HepG2 (cell line): ENCODE results near the gene EMILIN1. TPM values are rescaled to one million over a fixed set of nuclear protein-coding genes. Genes with fewer than 3 reads are reported as not detected.

ENCODE experiments used
- KLF13 ChIP-seq: sonication (generic); formaldehyde crosslinking; IDR thresholded peaks from 2 replicates; pipeline ENCODE4 v1.4.0; 2020; ENCODE audit warnings: mild to moderate bottlenecking, missing genetic modification reagents
- MXD4 ChIP-seq: IDR thresholded peaks from 2 replicates; pipeline ENCODE4 v1.6.1; 2016; ENCODE audit warnings: mild to moderate bottlenecking, missing biosample characterization, missing genetic modification reagents
- ZEB1 ChIP-seq: IDR thresholded peaks from 2 replicates; pipeline ENCODE4 v1.6.1; 2012; ENCODE audit warnings: mild to moderate bottlenecking, low read depth, inconsistent platforms; ENCODE audit not compliant: insufficient replicate concordance
- ZNF343 ChIP-seq: sonication (generic); formaldehyde crosslinking; IDR thresholded peaks from 2 replicates; pipeline ENCODE4 v1.4.0; 2020; ENCODE audit warnings: mild to moderate bottlenecking, missing genetic modification reagents
- ZNF607 ChIP-seq: sonication (generic); formaldehyde crosslinking; IDR thresholded peaks from 2 replicates; pipeline ENCODE4 v1.5.1; 2020; ENCODE audit warnings: missing genetic modification reagents, mild to moderate bottlenecking, borderline replicate concordance
- ZNF720 ChIP-seq: sonication (generic); formaldehyde crosslinking; IDR thresholded peaks from 2 replicates; pipeline ENCODE4 v1.4.0; 2020; ENCODE audit warnings: missing genetic modification reagents
- polyA plus RNA-seq, 8 experiments: library from polyadenylated mRNA; depleted of rRNA in 3 of 8; stranded (reverse) in 7 of 8; unstranded in 1 of 8; fragments of >200 nt; fragmentation: Illumina TruSeq in 4 of 8; extraction: Trizol in 4 of 8; gene quantifications; 2 replicates each; pipeline versions ENCODE4 v1.2.1 to v1.2.3, GENCODE V29; 2011 to 2016; ENCODE audit warnings: low read depth in 4 of 8, missing spikeins in 1 of 8, mixed read lengths in 1 of 8; ENCODE audit not compliant: insufficient read depth in 1 of 8
- total RNA-seq, 5 experiments: library from RNA; depleted of rRNA; stranded (reverse); fragments of >200 nt; fragmentation: Illumina TruSeq; extraction: Trizol; gene quantifications; 2 replicates each; pipeline ENCODE4 v1.2.3, GENCODE V29; 2016; ENCODE audit warnings: low read depth in 1 of 5
- TF ChIP-seq, protein P1 (sequence below): sonication (generic); formaldehyde crosslinking; IDR thresholded peaks from 2 replicates; pipeline ENCODE4 v1.4.0; 2020; ENCODE audit warnings: missing genetic modification reagents
- TF ChIP-seq, protein P2 (sequence below): sonication (generic); formaldehyde crosslinking; IDR thresholded peaks from 2 replicates; pipeline ENCODE4 v1.8.0; 2022; ENCODE audit warnings: mild to moderate bottlenecking, missing genetic modification reagents; ENCODE audit not compliant: insufficient replicate concordance

EMILIN1 gene
- total and polyA plus RNA-seq, 2 of the 13 experiments (the other 11 are each of a cell fraction or from before 2014, with no cell fraction given), result 8.1 to 9.7 TPM

DNA sequence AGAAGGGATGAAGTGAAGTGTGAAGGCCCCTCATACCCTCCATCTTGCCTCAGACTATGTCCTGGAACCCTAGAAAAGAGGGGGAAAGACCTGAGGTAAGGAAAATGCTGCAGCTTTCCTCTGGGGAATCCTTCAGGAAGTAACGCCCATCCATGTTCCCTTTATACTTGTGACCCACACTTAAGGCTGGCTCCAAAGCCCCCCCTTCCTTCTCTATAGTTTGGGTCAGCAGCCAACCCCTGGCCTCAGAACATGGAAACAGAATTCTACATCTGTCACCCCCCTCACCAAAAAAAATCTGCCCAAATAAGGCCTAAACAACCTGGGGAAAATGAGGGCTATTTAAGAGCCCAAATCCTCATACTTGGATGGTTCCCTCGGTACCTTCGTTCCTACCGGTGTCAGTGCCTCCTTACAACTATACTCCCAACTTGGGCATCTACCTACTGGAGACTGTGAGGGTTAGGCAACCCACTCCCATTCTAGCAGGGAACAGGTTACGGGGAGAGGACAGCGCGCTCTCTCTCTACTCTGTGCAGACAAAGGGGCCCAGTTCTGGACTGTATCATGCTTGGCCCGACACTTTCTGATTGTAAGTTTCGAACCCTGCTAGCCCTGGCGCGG lies 7.7 kb upstream of the EMILIN1 start (continued):
- TF ChIP-seq, protein P1, sequence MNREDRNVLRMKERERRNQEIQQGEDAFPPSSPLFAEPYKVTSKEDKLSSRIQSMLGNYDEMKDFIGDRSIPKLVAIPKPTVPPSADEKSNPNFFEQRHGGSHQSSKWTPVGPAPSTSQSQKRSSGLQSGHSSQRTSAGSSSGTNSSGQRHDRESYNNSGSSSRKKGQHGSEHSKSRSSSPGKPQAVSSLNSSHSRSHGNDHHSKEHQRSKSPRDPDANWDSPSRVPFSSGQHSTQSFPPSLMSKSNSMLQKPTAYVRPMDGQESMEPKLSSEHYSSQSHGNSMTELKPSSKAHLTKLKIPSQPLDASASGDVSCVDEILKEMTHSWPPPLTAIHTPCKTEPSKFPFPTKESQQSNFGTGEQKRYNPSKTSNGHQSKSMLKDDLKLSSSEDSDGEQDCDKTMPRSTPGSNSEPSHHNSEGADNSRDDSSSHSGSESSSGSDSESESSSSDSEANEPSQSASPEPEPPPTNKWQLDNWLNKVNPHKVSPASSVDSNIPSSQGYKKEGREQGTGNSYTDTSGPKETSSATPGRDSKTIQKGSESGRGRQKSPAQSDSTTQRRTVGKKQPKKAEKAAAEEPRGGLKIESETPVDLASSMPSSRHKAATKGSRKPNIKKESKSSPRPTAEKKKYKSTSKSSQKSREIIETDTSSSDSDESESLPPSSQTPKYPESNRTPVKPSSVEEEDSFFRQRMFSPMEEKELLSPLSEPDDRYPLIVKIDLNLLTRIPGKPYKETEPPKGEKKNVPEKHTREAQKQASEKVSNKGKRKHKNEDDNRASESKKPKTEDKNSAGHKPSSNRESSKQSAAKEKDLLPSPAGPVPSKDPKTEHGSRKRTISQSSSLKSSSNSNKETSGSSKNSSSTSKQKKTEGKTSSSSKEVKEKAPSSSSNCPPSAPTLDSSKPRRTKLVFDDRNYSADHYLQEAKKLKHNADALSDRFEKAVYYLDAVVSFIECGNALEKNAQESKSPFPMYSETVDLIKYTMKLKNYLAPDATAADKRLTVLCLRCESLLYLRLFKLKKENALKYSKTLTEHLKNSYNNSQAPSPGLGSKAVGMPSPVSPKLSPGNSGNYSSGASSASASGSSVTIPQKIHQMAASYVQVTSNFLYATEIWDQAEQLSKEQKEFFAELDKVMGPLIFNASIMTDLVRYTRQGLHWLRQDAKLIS (CRISPR knock-in tag), result no peak
- TF ChIP-seq, protein P2, sequence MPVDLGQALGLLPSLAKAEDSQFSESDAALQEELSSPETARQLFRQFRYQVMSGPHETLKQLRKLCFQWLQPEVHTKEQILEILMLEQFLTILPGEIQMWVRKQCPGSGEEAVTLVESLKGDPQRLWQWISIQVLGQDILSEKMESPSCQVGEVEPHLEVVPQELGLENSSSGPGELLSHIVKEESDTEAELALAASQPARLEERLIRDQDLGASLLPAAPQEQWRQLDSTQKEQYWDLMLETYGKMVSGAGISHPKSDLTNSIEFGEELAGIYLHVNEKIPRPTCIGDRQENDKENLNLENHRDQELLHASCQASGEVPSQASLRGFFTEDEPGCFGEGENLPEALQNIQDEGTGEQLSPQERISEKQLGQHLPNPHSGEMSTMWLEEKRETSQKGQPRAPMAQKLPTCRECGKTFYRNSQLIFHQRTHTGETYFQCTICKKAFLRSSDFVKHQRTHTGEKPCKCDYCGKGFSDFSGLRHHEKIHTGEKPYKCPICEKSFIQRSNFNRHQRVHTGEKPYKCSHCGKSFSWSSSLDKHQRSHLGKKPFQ (CRISPR knock-in tag), result peak; percentile 58
- no peak for TF ChIP-seq ZNF343 (CRISPR knock-in tag)
- peak; percentile 20 for TF ChIP-seq ZEB1
- TF ChIP-seq ZNF720 (CRISPR knock-in tag), result no peak
- TF ChIP-seq ZNF607 (CRISPR knock-in tag), result 0 out of 2 replicates have a peak, but pooled peaks have one; percentile 25
- TF ChIP-seq MXD4 (CRISPR knock-in tag), result 0 out of 2 replicates have a peak, but pooled peaks have one; percentile 47
- TF ChIP-seq KLF13 (CRISPR knock-in tag), result no peak
